Measurements from ENCODE around the gene TAGLN3.
"Not testable (repeated sequence)": the region's sequence is repeated elsewhere in the genome, so short reads cannot be mapped to it uniquely, and the experiment has no call there.

The TAGLN3 gene

DNA sequence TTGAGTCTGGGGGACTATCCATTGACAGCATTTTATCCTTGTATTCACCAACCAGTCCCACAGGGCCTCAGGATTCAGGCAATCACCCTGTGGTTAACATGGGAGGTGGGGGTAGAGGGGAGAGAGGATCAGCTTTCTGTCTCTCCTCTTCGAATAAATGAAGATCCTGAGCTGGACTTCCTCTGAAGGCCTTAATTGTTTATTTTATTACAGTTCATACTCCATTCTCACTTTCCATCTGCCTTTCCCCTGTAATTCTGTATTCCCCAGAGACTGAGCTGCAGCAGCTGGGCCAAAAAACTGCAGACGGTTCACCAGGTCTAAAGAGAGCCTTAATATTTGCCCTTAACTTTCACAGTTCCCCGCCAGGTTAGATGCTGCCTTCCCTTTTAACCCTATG is 11.9 kb downstream of the TAGLN3 start:
- DNase-seq (ENCODE audit: low read depth in 2 of 2), result no peak

DNA sequence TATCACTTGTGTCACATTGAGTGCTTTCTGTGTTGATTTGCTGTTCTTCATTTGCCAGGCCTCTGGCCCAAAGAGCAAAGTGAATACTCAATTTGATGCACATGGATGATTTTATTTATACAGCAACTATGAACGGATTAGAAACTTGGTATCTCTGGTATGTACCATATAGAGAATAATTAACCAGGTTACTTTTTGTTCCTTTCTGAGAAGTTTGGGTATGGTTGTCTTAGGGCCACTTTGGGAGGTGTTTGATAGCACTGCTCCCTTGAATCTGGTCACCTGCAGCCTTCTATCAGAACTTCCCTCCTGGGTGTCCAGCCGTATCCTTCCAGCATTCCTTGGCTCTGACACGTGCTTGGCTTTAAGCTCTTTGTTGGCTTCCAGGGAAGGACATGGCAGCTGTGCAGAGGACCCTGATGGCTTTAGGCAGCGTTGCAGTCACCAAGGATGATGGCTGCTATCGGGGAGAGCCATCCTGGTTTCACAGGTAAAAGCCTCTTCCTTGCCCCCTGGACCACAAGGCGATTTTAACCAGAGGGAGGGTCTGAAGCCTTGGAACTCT is 12.7 kb downstream of the TAGLN3 start:
- no peak for DNase-seq (ENCODE audit: low read depth in 2 of 2)

GRCh38 chr3:112012205-112012992 is 13.7 kb downstream of the TAGLN3 start:
- no peak for DNase-seq (ENCODE audit: low read depth in 2 of 2)

DNA sequence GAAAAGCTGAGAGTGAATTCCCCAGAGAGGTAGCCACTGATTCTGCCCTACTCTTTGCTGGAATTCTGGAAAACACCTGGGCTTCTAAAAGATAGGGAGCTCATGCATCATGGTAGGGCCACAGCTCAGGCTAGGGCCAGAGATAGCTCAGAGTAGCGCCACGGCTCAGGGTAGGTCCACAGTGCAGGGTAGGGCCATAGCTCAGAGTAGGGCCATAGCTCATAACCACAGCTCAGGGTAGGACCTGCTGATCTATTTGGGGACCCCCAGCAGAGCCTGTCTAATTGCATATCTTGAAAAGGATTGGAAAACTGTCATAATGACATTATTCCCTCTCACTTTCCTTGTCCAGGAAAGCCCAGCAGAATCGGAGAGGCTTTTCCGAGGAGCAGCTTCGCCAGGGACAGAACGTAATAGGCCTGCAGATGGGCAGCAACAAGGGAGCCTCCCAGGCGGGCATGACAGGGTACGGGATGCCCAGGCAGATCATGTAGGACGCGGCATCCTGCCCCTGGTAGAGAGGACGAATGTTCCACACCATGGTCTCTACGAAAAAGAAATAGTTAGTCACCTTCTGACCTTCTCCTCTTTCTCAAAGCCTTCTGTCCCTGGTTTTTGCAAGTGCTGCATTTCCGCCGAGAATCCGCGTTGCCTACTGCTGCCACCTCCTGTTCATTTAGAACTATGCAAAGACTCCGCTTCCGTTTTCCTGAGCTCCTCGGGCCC is 14.5 kb downstream of the TAGLN3 start:
- DNase-seq (ENCODE audit: low read depth in 2 of 2), result peak in 1 of 2 donors; percentile 41

- no peak for DNase-seq (ENCODE audit: low read depth in 2 of 2)
These were observed 15.0 kb downstream of the TAGLN3 start for GRCh38 chr3:112013784-112014143.

DNA sequence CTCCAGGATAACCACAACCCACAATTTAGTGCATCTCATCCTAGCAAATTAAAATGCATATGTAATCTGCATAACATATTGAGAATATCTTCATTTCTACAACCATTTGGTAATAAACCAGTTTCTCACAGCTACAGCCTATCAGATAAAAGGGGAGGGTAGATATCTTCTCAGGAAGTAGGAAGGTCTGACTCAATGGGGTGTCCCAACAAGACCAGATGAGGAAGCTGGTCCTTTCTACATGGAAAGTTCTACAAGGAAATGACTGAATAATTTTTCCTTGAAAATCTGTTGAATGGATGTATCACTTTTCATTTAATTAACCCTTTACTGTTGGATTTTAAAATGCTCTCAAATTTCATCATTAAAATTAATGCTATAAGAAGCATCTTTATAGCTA is 18.4 kb downstream of the TAGLN3 start:
- no peak for DNase-seq (ENCODE audit: low read depth in 2 of 2)

DNA sequence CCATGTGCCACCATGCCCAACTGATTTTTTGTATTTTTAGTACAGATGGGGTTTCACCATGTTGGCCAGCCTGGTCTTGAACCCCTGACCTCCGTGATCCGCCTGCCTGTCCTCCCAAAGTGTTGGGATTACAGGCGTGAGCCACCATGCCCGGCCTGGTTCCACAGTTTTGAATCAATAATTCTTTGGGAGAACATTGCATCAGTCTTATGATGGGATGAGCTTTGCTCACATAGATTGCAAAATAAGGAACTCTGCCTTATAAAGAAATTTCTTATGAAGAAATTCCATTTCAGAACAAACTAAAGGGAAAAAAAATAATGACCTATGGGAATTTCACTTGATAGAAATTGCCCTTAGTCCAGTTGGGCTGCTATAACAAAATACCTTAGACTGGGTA is 20.0 kb downstream of the TAGLN3 start:
- DNase-seq (ENCODE audit: low read depth in 2 of 2), result no peak

DNA sequence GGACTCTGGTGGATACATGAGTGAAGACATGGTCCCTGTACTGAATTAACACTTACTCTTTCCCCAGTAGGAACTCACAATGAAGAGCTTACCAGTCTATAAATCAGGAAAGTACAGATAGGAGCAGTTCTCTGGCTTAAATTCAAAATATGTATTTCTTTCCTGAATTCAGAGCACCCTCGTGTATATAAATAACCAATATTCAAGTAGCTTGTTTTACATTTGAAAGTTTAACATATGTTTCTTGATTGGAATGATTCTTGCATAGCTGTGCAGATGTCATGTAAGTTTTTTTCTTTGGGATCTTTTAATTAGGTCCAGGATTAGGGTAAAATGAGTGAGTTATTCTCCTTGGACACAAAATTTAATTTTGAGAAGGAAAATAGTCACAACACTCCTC is 21.0 kb downstream of the TAGLN3 start:
- no peak for DNase-seq (ENCODE audit: low read depth in 2 of 2)

- DNase-seq (ENCODE audit: low read depth in 2 of 2), result no peak
These were observed 22.0 kb downstream of the TAGLN3 start for GRCh38 chr3:112020674-112021085.

GRCh38 chr3:112027142-112027541 is 28.4 kb downstream of the TAGLN3 start:
- no peak for DNase-seq (ENCODE audit: low read depth in 2 of 2)

- DNase-seq (ENCODE audit: low read depth in 2 of 2), result no peak
These were observed 29.1 kb downstream of the TAGLN3 start for GRCh38 chr3:112027826-112028225.

GRCh38 chr3:112030901-112031300 is 32.2 kb downstream of the TAGLN3 start:
- no peak for DNase-seq (ENCODE audit: low read depth in 2 of 2)

GRCh38 chr3:112032098-112032731 is 33.5 kb downstream of the TAGLN3 start:
- DNase-seq (ENCODE audit: low read depth in 2 of 2), result no peak

DNA sequence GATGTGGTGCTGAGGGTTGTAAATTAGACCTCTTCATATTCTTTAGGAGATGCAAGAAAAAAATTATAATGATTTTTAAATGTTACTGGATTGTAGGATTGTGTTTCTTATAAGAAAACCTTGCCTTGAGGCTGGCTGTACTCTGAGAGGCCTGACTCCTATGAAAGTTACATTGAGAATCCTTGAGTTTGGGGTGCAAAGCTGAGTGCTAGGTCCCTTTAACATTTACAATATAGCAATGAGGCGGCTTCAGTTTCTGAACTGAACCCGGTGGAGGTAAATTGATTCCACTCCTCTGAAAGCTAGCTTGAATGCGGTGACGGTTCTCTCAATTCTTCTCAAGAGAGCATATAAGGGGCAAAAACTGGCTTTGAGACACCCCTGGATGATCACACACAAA is 35.7 kb downstream of the TAGLN3 start, which contains the start of gene TMPRSS7:
TMPRSS7 (plus strand) TSS at position 301 of the 400 bp plus-strand sequence. CDS start 110 bp downstream, outside the sequence.
- no peak for DNase-seq (ENCODE audit: low read depth in 2 of 2)

GRCh38 chr3:112035241-112035640 is 36.5 kb downstream of the TAGLN3 start:
- DNase-seq (ENCODE audit: low read depth in 2 of 2), result no peak

DNA sequence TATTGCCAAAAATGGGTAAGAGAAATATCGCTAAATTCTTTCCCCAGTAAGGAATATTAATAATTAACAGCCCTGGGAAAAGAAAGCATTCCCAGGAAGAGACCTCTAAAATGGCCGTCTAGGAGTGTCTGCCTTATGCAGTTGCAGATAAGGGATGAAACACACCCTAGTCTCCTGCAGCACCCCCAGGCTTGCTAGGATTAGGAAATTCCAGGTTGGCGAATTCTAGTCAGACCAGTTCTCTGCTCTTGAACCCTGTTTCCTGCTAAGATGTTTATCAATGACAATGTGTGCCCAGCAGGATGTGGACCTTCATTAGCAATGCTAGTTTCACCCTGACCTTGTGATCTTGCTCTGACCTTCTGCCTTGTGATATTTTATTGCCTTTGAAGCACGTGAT is 38.5 kb downstream of the TAGLN3 start:
- not testable (repeated sequence) for DNase-seq (ENCODE audit: low read depth in 2 of 2)

GRCh38 chr3:112038863-112039262 is 40.1 kb downstream of the TAGLN3 start:
- DNase-seq (ENCODE audit: low read depth in 2 of 2), result no peak

DNA sequence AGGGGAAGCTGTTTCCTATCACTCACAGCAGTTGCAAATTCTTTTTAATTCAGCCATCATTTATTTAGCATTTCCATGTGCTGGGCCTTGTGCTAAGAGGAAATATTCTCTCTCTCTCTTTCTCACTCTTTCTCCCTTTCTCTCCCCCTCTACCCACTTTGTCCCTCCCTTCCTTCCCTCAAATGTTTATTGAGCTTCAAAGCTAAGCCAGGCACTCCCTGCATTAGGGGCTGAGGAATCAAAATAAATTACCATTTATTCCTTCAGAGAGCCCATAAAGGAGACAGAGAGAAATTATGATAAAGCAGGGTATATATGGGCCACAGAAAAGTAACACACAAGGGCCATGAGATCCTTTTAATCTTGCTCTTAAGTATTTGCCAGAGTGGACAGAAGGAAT is 42.6 kb downstream of the TAGLN3 start:
- DNase-seq (ENCODE audit: low read depth in 2 of 2), result no peak

DNA sequence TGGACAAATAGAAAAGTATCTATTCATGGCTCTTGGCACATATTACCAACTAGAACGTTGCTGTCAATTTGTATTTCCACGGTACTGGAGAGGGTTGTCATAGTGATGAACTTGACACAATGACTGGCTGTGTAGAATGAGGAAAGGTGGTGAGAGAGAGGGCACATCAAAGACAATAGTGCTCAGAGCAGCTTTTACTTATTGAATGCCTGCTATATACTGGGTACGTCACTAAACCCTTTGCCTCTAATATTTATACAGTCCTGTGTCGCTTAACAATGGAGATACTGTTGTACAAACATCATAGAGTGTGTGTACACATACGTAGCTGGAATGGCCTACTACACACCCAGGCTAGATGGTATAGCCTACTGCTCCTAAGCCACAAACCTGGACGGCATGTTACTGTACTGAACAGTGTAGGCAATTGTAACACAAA is 44.1 kb downstream of the TAGLN3 start:
- no peak for DNase-seq (ENCODE audit: low read depth in 2 of 2)

GRCh38 chr3:112043621-112044201 is 45.0 kb downstream of the TAGLN3 start:
- DNase-seq (ENCODE audit: low read depth in 2 of 2), result peak; percentile 8

DNA sequence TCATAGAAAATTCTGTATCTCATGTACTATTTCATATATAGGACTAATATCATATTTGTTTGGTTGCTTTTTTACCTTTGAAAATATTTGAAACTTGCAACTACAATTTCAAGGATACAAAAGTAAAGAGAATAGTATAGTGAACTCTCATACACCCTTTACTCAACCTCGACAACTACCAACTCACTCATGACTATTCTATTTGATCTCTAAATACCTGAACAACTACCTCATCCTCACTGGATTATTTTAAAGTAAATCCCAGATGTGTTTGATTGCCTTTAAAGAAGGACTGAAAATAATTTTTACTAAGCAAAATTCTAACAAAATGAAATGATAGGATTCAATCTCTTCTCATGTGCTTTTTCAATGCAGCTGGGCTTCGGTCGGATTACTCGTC is 47.9 kb downstream of the TAGLN3 start:
- no peak for DNase-seq (ENCODE audit: low read depth in 2 of 2)

DNA sequence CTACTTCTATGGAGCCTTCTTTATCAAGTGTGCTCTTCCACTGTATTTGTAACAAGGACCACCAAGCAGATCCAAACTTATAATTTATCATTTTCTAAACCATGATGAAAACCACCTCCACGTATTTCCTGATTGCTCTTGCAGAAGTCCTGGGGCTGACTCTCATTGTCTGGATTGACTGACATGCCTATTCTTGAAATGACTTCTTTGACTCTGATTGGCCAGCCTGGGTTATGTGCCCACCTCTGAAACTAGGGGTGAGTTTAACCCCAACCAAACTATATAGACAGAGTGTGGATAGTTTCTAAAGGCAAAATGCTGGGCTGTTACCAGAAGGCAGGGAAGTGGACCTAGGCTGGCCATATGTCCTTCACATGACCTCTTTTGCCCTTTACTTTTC is 48.5 kb downstream of the TAGLN3 start:
- DNase-seq (ENCODE audit: low read depth in 2 of 2), result no peak

Measured in activated CD8-positive, alpha-beta memory T cell treated with anti-CD3 and anti-CD28 coated beads for 4 hours (primary cell).